Measurements from ENCODE around the gene RIMS4.
"Not testable (repeated sequence)": the region's sequence is repeated elsewhere in the genome, so short reads cannot be mapped to it uniquely, and the experiment has no call there.

RIMS4 gene

GRCh38 chr20:44830523-44830922, 20.2 kb upstream of the RIMS4 start:
- DNase-seq (ENCODE audit: low read depth): no peak

GRCh38 chr20:44829688-44830087, 19.3 kb upstream of the RIMS4 start:
- DNase-seq (ENCODE audit: low read depth): no peak

GRCh38 chr20:44828640-44829039, 18.3 kb upstream of the RIMS4 start:
- no peak for DNase-seq (ENCODE audit: low read depth)

- no peak for DNase-seq (ENCODE audit: low read depth)
Measured at GRCh38 chr20:44827401-44827800, 17.1 kb upstream of the RIMS4 start.

GRCh38 chr20:44821576-44821975, 11.2 kb upstream of the RIMS4 start:
- DNase-seq (ENCODE audit: low read depth): not testable (repeated sequence)

- no peak for DNase-seq (ENCODE audit: low read depth)
Measured at GRCh38 chr20:44819936-44820335, 9.6 kb upstream of the RIMS4 start.

- no peak for DNase-seq (ENCODE audit: low read depth)
Measured at GRCh38 chr20:44817143-44817910, 7.0 kb upstream of the RIMS4 start.

- no peak for DNase-seq (ENCODE audit: low read depth)
Measured at GRCh38 chr20:44814937-44815336, 4.6 kb upstream of the RIMS4 start.

GRCh38 chr20:44811150-44811685, 872 bp upstream of the RIMS4 start:
- DNase-seq (ENCODE audit: low read depth): no peak

- DNase-seq (ENCODE audit: low read depth): no peak
Measured at GRCh38 chr20:44810061-44810390, 320 bp downstream of the RIMS4 start.

GRCh38 chr20:44809380-44810060, 826 bp downstream of the RIMS4 start:
- no peak for DNase-seq (ENCODE audit: low read depth)

GRCh38 chr20:44807684-44808056, 2.7 kb downstream of the RIMS4 start:
- DNase-seq (ENCODE audit: low read depth): no peak

GRCh38 chr20:44807051-44807683, 3.2 kb downstream of the RIMS4 start:
- no peak for DNase-seq (ENCODE audit: low read depth)

GRCh38 chr20:44805979-44806620, 4.2 kb downstream of the RIMS4 start:
- no peak for DNase-seq (ENCODE audit: low read depth)

- DNase-seq (ENCODE audit: low read depth): no peak
Measured at GRCh38 chr20:44805335-44805978, 4.9 kb downstream of the RIMS4 start.

- no peak for DNase-seq (ENCODE audit: low read depth)
Measured at GRCh38 chr20:44803383-44803941, 6.9 kb downstream of the RIMS4 start.

- DNase-seq (ENCODE audit: low read depth): no peak
Measured at GRCh38 chr20:44802702-44803101, 7.6 kb downstream of the RIMS4 start.

GRCh38 chr20:44800391-44801046, 9.8 kb downstream of the RIMS4 start:
- no peak for DNase-seq (ENCODE audit: low read depth)

GRCh38 chr20:44799691-44800090, 10.7 kb downstream of the RIMS4 start:
- no peak for DNase-seq (ENCODE audit: low read depth)

- no peak for DNase-seq (ENCODE audit: low read depth)
Measured at GRCh38 chr20:44796758-44797457, 13.4 kb downstream of the RIMS4 start.

GRCh38 chr20:44796311-44796710, 14.0 kb downstream of the RIMS4 start:
- no peak for DNase-seq (ENCODE audit: low read depth)

All from activated T-cell treated with anti-CD3 and anti-CD28 coated beads for 48 hours (primary cell).